ENCODE data around the gene GRM3.

The GRM3 gene

GRCh38 chr7:86706406-86706805 lies 62.7 kb downstream of the GRM3 start:
- no peak for DNase-seq

GRCh38 chr7:86708031-86708680 lies 64.4 kb downstream of the GRM3 start:
- no peak for DNase-seq

- DNase-seq: no peak
These were observed 76.6 kb downstream of the GRM3 start for GRCh38 chr7:86720306-86720705.

- DNase-seq: no peak
These were observed 90.1 kb downstream of the GRM3 start for GRCh38 chr7:86733783-86734182.

GRCh38 chr7:86745013-86745745 lies 101.5 kb downstream of the GRM3 start:
- no peak for DNase-seq

- DNase-seq: no peak
These were observed 104.0 kb downstream of the GRM3 start for GRCh38 chr7:86747698-86748097.

- no peak for DNase-seq
These were observed 104.5 kb downstream of the GRM3 start for GRCh38 chr7:86748201-86748600.

- DNase-seq: no peak
These were observed 105.4 kb downstream of the GRM3 start for GRCh38 chr7:86748843-86749719.

- no peak for DNase-seq
These were observed 106.3 kb downstream of the GRM3 start for GRCh38 chr7:86749741-86750665.

GRCh38 chr7:86760236-86760635 lies 116.5 kb downstream of the GRM3 start:
- no peak for DNase-seq

- no peak for DNase-seq
These were observed 118.4 kb downstream of the GRM3 start for GRCh38 chr7:86762129-86762528.

GRCh38 chr7:86765931-86766330 lies 122.2 kb downstream of the GRM3 start:
- DNase-seq: no peak

- no peak for DNase-seq
These were observed 124.7 kb downstream of the GRM3 start for GRCh38 chr7:86768394-86768793.

GRCh38 chr7:86768967-86769760 lies 125.5 kb downstream of the GRM3 start:
- DNase-seq: no peak

- DNase-seq: no peak
These were observed 129.6 kb downstream of the GRM3 start for GRCh38 chr7:86773309-86773708.

GRCh38 chr7:86775203-86775602 lies 131.5 kb downstream of the GRM3 start:
- DNase-seq: no peak

GRCh38 chr7:86776136-86776535 lies 132.4 kb downstream of the GRM3 start:
- no peak for DNase-seq

- DNase-seq: no peak
These were observed 134.6 kb downstream of the GRM3 start for GRCh38 chr7:86778271-86778670.

GRCh38 chr7:86784765-86785164 lies 141.1 kb downstream of the GRM3 start:
- no peak for DNase-seq

- DNase-seq: no peak
These were observed 141.9 kb downstream of the GRM3 start for GRCh38 chr7:86785641-86786040.

GRCh38 chr7:86786376-86786775 lies 142.7 kb downstream of the GRM3 start:
- no peak for DNase-seq

- DNase-seq: no peak
These were observed 145.2 kb downstream of the GRM3 start for GRCh38 chr7:86788948-86789347.

Measured in cortex of kidney (tissue), 1 donor.